Panc1 (cell line): ENCODE measurements around the gene MRPS11. TPM values are rescaled to one million over a fixed set of nuclear protein-coding genes. Genes with fewer than 3 reads are reported as not detected.

Experiments used
- ATAC-seq: fragments of 200-7000 bp; cut with Tn5 transposase; 2 replicates; pipeline ENCODE4 v1.9.1; 2020; ENCODE audit warnings: mild to moderate bottlenecking, moderate library complexity
- BruUV-seq: library from RNA; stranded (reverse); fragments of 400-500 nt; replicated peaks from 2 replicates; lab custom pipeline; 2021; lab: Mats Ljungman, UMichigan
- CTCF ChIA-PET: fragments of 300-600 bp; sonication (Branson Sonifier 250); formaldehyde crosslinking; loops from one replicate; lab custom pipeline; 2022; ENCODE audit warnings: antibody characterized with exemption; lab: Charles Lee
- POLR2A ChIA-PET: fragments of 300-600 bp; sonication (Branson Sonifier 250); formaldehyde crosslinking; loops from one replicate; lab custom pipeline; 2022; ENCODE audit warnings: antibody characterized with exemption; lab: Charles Lee
- DNase-seq: peaks from one replicate; pipeline ENCODE4 v3.0.0-alpha.2; 2010; ENCODE audit warnings: low read depth, low spot score
- H3K27ac ChIP-seq: 2 replicates; pipeline ENCODE4 v1.5.1; 2011; ENCODE audit warnings: mild to moderate bottlenecking, low read length, inconsistent platforms
- H3K27me3 ChIP-seq: fragments of 200-500 bp; sonication (Bioruptor generic); 2 replicates; pipeline ENCODE4 v1.6.0; 2014; ENCODE audit warnings: low read length, inconsistent platforms; ENCODE audit not compliant: control insufficient read depth, insufficient read depth
- H3K36me3 ChIP-seq: fragments of 200-500 bp; sonication (Bioruptor generic); 2 replicates; pipeline ENCODE4 v1.5.1; 2014; ENCODE audit warnings: inconsistent platforms, mild to moderate bottlenecking, low read length, moderate library complexity; ENCODE audit not compliant: control insufficient read depth, insufficient read depth
- H3K4me1 ChIP-seq: 2 replicates; pipeline ENCODE4 v1.5.1; 2011; ENCODE audit warnings: inconsistent platforms, mild to moderate bottlenecking, low read length, moderate library complexity; ENCODE audit not compliant: control insufficient read depth, insufficient read depth
- H3K4me3 ChIP-seq, 2 experiments: 2 replicates each; pipeline ENCODE4 v1.5.1; 2011 to 2012; ENCODE audit warnings: low read depth in 2 of 2, low read length in 2 of 2, mild to moderate bottlenecking in 2 of 2, inconsistent platforms in 1 of 2, moderate library complexity in 1 of 2
- H3K9me3 ChIP-seq: fragments of 200-500 bp; sonication (Bioruptor generic); 2 replicates; pipeline ENCODE4 v1.5.1; 2014; ENCODE audit warnings: low read depth, mild to moderate bottlenecking, inconsistent platforms, low read length, moderate library complexity; ENCODE audit not compliant: control insufficient read depth, insufficient read depth
- CTCF ChIP-seq: fragments of 450-650 bp; IDR thresholded peaks from 2 replicates; pipeline ENCODE4 v1.5.1; 2017; ENCODE audit warnings: mild to moderate bottlenecking
- POLR2AphosphoS5 ChIP-seq: IDR thresholded peaks from 2 replicates; pipeline ENCODE4 v1.6.1; 2012; ENCODE audit warnings: mild to moderate bottlenecking, low read depth, low read length, moderate library complexity
- REST ChIP-seq, 2 experiments: IDR thresholded peaks; 2 replicates each; pipeline ENCODE4 v1.6.1; 2011 to 2012; ENCODE audit warnings: low read depth in 2 of 2, control low read depth in 1 of 2, low read length in 1 of 2, mild to moderate bottlenecking in 1 of 2, moderate library complexity in 1 of 2; ENCODE audit not compliant: insufficient read depth in 1 of 2
- SIN3A ChIP-seq: IDR thresholded peaks from 2 replicates; pipeline ENCODE4 v1.6.1; 2012; ENCODE audit warnings: low read depth, mild to moderate bottlenecking, low read length, moderate library complexity, borderline replicate concordance; ENCODE audit not compliant: insufficient read depth
- TCF7L2 ChIP-seq: IDR thresholded peaks from 2 replicates; pipeline ENCODE4 v1.6.1; 2011; ENCODE audit warnings: mild to moderate bottlenecking, low read depth, low read length, inconsistent platforms
- in situ Hi-C: cut with HindIII; loops from 2 replicates; pipeline ENCODE4 v1.10.0; 2016; ENCODE audit warnings: low sequenced_read_pairs, low pct_unique_long_range_greater_than_20kb
- intact Hi-C: fragments of 100-400 bp; cut with micrococcal nuclease; formaldehyde crosslinking; loops from one replicate; pipeline ENCODE4 v1.10.0; 2022; ENCODE audit not compliant: unreplicated experiment
- total RNA-seq: library from RNA; stranded (reverse); gene quantifications from one replicate; pipeline ENCODE4 v1.2.1, GENCODE V29; 2021; ENCODE audit not compliant: unreplicated experiment

The MRPS11 gene
- total RNA-seq, 1 experiment from 2014 or later = 76.9 TPM

GRCh38 chr15:88456733-88457132 is 10.8 kb upstream of the MRPS11 start:
- Histone ChIP-seq H3K27me3 (no peaks in the 10 kb centered on the region), H3K36me3 (no peaks in the 10 kb centered on the region), H3K4me1 (no peaks in the 10 kb centered on the region), H3K9me3 (no peaks in the 10 kb centered on the region), H3K4me3 (no peak overlapping the region), H3K27ac (no peak overlapping the region)
- ChIA-PET CTCF (no interaction called here), POLR2A (no interaction called here)
- TF ChIP-seq REST (IDR thresholded peaks at IDR 0.05; ENCODE audit: insufficient read depth in 1 of 2, low read depth in 2 of 2, low read length in 1 of 2) (no peak), SIN3A (no peak), POLR2AphosphoS5 (no peak), CTCF (no peak), TCF7L2 (no peak)
- intact Hi-C loops (loop anchor here (10.0 kb wide), 2 partner anchors 122 to 1542 kb away; no protein-coding TSS in a partner anchor), in situ Hi-C loops (no loop called here)
- no peak for ATAC-seq
- no peak for DNase-seq
- no TSS peak for BruUV-seq

GRCh38 chr15:88463870-88464532 is 3.5 kb upstream of the MRPS11 start:
- Histone ChIP-seq H3K4me3 (no peak overlapping the region), H3K4me1 (peaks cover 9% of the 10 kb centered on the region), H3K36me3 (peaks cover 8% of the 10 kb centered on the region; the same call in 1 of the 2 replicates), H3K27ac (no peak overlapping the region), H3K27me3 (no peaks in the 10 kb centered on the region), H3K9me3 (no peaks in the 10 kb centered on the region)
- DNase-seq = no peak
- ChIA-PET POLR2A (interaction anchor here (0.6 kb wide), 1 partner anchor 305 kb away, joined by 6 read pairs; no protein-coding TSS in a partner anchor), CTCF (no interaction called here)
- ATAC-seq = no peak
- TF ChIP-seq POLR2AphosphoS5 (no peak), SIN3A (no peak), CTCF (no peak), REST (IDR thresholded peaks at IDR 0.05; ENCODE audit: insufficient read depth in 1 of 2, low read depth in 2 of 2, low read length in 1 of 2) (no peak), TCF7L2 (no peak)
- intact Hi-C loops = no loop called here
- no TSS peak for BruUV-seq
- in situ Hi-C loops = no loop called here
